HG03064 (cell line): ENCODE data around the gene SRD5A1.

Source experiments
- ATAC-seq: cut with Tn5 transposase; IDR thresholded peaks from one replicate; pipeline ENCODE4 v1.9.1; 2021; ENCODE audit warnings: low read depth; ENCODE audit not compliant: unreplicated experiment

SRD5A1 gene

DNA sequence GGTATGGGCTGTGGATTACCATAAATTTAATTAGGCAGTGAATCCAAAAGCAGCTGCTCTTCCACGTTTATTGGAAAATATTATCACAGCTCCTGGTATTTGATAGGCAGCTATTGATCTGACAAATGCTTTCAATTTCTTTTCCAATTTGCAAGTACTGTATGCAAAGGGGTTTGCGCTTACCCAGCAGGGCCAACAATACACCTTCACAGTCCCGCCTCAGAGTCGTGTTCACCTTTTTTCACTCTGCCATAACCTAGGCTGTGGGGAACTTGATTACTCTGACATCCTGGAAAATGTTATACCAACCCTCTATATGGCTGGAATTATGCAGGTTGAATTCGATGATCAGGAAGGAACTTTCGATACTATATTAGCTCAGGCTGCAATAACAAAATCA, 47.7 kb downstream of the SRD5A1 start:
- no peak for ATAC-seq

DNA sequence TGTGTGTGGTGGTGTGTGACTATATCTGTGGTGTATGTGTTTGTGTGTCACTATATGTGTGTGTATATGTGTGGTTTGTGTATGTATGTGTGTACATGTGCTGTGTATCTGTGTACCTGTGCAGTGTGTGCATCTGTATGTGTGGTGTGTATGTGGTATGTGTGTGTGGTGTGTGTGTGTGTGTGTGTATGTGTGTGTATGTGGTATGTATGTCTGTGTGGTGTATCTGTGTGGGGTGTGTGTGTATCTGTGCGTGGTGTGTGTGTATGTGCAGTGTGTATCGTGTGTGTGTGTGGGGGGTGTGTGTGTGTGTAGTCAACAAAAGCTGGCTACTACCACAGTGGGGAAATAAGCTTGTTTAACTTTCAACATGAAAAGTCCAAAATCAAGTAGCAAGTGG, 48.4 kb downstream of the SRD5A1 start:
- ATAC-seq: no peak

DNA sequence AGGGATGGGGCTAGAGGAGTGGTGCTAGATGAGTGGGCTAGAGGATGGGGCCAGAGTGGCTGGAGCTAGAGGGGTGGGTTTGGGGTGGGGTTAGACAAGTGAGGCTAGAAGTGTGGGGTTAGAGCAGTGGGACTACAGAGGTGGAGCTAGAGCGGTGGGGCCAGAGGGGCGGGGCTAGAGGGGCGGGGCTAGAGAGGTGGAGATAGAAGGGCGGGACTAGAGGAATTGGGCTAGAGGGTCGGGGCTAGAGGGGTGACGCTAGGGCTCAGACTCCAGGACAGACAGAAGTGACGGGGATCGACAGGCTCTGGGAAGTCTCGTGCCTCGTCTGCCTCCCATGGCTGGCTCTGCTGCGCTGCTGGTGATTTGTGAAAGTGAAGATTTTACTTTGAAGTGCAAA, 49.0 kb downstream of the SRD5A1 start:
- ATAC-seq: no peak

DNA sequence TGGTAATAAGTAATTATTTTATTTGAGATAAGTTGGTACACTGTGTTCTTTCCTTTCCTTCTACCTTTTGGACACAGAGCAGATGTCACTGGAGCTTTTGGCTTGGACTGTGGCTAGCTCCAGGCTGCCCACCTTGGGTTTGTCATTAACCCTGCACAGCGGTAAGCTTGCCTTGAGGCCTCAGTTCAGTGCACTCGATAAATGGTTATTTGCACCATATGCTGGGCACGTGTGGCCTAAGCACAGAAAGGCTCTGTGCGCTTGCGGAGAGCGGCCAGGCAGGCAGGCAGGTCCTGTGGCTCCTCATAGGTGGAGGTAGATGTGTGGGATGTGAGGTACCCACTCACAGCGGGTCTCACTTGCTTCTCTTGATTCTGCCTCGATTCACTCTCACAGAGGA, 50.0 kb downstream of the SRD5A1 start:
- no peak for ATAC-seq

DNA sequence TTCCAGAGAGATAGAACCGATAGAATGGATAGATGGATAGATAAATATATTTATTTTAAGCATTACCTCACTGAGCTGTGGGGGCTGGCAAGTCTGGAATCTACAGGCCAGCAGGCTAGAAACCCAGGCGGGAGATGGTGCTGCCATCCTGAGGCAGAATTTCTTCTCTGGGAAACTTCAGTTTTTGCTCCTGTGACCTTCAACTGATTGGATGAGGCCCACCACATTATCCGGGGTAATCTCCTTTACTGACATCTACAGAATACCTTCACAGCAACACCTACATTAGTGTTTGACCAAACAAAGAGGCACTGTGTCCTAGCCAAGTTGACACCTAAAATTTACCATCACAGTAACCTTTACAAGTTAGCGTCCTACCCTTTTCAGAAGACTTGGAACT, 50.8 kb downstream of the SRD5A1 start:
- no peak for ATAC-seq

DNA sequence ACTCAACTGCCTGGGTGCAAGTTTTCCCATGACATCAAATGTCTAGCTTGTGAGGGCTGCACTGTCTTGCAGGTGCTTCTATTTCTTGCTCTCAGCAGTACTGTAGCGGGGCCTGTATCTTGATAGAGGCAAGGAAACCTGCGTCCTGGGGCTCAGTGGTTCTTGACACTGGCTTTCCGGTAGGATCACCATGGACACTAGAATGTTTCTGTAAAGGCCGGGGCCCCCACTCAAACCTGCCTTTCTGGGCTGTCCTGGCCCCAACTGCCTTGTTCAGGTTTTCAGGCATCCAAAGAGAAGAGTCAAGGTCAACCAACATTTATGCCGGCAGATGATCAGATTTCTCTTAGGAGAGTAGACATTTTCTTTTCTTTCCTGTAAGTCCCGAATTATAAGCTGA, 53.3 kb downstream of the SRD5A1 start:
- ATAC-seq: no peak

DNA sequence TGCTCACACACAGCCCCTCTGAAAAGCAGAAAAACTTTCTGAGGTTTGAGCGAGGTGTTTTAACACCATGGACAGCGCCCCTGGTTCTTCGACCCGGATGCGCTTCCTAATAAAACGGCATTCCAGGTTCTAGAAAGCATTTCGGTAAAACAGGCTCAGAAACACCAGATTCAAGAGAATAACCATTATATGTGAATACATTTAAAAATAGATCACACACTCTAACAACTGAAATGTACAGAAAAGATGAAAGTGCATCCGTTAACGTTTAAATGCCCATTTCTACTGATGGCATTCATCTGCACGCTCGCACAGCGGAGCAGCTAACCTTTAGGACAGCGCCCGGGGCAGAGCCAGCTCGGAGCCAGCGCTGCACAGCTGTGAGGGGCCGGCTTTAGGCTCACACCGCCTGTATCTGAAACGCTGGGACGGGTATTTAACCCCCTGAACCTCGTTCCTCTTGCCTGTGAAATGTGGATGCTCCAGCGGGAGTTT, 53.7 kb downstream of the SRD5A1 start:
- ATAC-seq: no peak

DNA sequence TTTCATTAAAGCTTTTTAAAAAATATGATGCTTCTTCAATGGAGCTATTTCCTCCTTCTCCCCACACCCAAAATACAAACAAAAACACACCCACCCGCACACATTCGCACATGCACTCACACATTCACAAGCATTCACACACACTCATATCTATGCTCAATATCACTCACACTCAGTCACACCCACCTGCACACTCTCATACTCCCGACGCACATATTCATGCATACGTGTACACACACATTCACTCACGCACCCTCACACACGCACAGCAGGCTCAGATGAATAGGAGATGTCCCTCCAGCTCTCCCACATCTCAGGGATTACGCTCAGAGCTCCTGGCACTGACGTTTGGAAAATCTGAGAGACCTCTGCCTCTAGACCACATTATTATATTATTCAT, 54.3 kb downstream of the SRD5A1 start:
- no peak for ATAC-seq

DNA sequence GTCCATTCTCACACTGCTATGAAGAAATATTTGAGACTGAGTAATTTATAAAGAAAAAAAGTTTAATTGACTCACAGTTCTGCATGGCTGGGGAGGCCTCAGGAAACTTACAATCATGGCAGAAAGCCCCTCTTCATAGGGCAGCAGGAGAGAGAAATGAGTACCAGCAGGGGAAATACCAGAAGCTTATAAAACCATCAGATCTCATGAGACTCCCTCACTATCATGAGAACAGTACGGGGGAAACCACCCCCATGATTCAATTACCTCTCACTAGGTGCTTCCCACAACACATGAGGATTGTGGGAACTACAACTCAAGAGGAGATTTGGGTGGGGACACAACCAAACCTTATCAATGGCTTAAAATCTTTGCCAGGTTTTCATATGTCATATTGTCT, 59.7 kb downstream of the SRD5A1 start:
- no peak for ATAC-seq

DNA sequence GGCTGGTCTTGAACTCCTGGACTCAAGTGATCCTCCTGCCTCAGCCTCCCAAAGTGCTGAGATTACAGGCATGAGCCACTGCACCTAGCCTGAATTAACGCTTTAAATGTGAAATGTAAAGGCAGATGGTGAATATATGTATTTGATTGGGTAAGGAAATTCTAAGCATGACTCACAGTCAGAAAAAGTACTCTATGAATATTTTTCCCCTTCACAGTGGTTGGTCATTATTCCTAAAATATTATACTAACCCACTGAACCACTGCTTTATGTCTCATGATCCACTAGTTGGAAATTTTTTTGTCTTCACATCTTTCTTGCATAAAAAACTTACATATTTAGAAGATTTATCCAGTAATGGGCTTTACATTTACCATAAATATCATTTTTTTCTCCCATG, 65.5 kb downstream of the SRD5A1 start:
- no peak for ATAC-seq

DNA sequence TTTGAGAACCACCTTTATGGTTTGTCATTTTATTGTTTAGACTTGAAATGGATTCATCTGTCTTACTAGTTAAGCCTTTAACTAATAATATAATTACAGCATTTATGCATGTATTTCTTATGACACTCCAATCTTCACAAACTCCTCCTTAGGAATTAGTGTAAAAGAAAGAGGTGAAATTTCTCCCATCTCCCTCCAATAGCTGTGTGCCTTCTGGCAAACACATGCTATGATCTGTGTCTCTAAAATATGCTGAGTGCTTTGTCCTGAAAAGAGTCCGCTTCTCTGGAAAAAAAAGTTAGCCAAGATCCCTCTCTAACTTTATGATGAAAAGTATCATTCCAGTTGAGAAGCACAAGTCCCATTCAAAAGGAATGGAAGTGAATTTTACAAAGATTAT, 66.1 kb downstream of the SRD5A1 start:
- no peak for ATAC-seq

DNA sequence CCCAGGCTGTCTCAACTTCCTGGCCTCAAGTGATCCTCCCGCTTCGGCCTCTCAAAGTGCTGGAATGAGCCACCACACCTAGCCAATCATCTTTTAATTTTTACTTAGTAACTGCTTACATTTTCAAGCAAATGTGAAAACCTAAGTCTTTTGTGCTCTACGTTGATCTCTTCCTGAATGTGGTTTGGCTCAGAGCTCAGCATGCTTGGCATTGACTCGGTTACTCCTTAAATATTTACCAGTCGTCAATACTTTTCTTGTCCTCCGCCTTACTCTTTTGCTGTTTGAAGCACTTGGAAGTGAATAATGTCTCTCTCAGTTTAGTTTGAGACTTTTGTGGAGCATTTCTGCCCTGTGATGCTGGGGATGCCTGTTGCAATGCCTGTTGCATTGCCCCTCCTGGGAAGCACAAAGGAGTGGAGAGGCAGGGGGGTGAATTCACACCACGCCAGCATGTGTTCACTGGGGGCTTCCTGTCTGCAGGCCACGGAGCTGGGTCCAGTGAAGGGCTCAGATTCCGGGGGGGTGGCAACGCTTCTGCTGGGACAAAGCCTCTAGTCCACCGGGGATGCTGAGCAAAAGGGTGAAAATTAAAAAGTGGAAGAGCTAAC, 66.9 kb downstream of the SRD5A1 start:
- ATAC-seq: no peak

DNA sequence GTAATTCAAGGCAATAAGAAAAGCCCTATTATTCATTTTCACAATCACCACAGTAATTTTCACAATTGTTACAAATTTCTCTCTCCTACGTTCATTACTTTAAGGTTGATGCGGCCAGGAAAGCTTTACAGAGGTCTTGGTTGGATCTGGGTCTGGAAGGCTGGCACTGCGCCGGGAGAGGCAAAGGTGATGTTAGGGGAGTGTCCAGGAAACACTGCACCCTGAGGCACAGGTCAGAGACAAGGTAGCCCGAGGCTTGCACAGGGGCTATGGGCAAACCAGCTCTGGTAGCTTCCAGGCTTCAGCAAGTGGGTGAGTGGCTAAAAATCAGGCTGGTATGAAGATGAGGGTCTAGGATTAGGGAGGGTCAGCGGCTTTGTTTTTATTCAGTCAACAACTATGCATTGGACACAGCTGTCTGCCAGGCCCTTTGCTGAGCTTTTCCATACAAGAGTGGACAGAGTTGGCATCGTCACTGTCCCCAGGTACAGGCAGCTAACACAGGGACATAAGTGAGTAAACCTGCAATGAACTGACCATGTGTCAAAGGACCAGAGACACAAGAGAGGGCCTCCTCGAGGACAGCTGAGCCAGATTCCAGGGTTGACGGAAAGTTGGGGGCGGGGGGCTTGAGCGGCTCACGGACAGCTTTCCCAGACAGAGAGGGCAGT, 67.6 kb downstream of the SRD5A1 start:
- no peak for ATAC-seq

DNA sequence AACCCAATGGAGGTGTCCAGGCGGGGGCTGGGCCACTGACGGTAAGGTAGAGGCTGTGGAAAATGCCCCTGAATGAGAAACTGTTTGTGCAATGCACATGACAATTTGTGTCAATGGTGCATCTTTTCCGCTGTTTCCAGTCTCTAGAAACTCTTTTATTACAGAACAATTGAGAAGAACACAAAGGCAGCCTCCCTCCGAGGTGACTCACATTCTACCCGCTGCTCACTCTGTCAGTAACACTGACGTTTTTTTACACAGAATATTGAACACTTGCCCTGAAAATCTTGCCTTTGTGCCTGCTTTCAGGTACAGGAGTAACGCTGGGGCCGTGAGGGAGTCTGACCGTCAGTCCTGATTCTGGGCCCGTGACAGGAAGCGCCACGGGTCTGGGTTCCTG, 68.3 kb downstream of the SRD5A1 start:
- ATAC-seq: no peak

DNA sequence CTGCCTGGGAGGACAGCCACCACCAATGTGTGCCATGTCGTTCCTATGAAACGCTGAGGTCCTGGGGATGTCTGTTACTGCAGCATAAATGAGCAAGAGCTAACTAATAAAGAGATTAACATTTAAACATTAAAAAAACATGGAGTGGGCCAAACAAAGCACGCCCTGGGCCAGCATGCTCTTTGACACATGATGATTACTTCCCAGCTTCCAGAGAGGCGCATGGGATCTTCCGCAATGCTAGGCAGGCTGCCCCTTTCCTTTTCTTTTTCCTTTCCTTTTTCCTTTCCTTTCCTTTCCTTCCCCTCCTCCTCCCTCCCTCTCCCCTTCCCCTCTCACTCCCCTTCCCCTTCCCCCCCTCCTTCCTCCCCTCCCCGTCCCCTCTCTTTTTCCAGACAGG, 69.4 kb downstream of the SRD5A1 start:
- ATAC-seq: no peak

DNA sequence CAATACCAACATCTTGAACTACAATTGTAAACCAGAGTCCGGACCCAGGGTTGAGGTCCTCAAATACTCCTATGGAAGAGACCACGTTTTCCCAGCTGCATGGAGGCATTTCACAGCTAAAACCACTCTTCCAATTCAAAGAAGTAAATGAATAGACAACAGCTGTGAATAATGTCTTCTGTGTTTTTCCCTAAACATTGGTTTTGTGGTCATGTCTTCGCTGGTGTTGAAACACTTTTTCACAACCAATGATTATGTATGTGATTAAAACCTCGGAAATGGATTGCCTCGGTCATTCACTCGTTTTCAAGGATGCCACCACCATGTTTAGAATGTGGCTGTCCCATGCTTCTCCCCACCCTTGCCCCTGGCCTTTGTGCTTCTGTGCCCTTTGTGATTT, 70.6 kb downstream of the SRD5A1 start:
- no peak for ATAC-seq

DNA sequence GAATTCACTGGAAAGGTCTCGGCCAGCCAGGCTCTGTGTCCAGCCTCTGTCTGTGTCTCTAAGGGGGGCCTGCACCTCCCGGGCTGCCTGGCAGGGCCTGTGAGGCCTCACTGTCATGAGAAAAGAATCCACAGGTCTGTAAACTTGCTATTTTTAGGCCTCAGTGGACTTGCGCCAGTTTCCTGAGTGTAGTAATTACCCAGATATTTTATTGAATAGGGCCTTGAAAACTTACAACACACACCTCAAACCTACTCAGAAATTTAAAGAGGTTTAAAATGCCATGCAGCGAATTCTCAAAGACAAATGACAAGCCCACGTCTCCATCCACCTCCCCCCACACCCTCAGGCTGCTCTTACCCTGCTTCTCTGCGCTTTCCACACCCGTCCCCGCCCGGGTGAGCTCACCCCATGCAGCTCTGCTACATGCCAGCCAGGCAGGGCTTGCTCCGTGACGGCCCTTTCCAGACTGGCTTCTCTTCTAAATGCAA, 71.2 kb downstream of the SRD5A1 start:
- no peak for ATAC-seq

DNA sequence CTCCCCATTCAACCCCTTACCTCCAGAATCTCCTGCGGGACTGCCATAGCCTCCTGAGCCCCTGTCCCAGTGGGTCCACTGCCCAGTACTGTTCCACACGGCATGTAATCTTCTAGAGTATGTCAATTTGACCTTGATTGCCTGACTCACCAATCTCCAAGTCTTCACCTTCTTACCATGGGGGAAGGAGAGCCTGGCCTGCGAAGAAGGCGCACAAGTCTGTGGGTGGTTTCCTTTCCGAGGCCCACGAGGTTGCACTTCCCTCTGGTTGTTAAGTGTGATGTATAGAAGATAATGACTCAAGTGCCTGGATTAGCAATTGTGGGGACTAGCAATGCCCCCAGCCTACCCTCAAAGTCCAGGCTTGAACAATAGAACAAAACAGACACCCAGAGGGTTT, 71.8 kb downstream of the SRD5A1 start:
- no peak for ATAC-seq

DNA sequence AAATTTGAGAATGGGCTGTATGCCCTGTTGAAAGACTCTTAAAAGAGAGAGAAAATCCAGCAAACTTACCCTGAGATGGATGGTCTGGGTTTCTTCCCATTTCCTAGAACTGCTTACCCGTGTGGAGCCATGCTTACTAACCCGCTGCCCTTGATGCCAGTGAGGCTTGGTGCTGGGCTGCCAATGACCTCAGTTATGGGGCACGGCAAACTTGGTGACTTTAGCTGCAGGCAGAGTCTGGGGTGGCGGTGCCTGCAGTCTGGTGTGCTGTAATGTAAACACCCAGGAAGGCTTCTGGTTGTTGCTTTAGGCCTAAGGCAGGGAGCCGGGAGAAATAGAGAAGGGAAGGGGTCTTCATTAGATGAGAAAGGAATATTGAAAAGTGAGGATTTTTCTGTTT, 72.7 kb downstream of the SRD5A1 start:
- ATAC-seq: no peak

DNA sequence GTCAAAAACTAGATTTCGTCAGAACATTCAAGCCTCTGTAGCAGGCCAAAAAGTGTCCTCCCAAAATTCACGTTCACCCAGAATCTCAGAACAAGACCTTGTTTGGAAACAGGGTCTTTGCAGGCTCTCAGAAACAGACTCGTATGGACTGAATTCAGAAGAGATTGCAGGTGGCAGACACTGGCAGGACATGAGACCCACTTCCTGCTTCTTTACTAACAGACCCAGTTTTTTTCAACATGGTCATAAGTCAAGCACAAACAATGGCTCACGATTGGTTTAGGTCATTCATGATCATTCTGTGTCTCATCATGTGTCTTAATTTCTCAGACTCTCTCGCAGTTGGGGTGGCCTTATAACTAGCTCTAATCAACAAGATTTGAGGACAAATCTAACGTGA, 74.6 kb downstream of the SRD5A1 start:
- ATAC-seq: no peak

DNA sequence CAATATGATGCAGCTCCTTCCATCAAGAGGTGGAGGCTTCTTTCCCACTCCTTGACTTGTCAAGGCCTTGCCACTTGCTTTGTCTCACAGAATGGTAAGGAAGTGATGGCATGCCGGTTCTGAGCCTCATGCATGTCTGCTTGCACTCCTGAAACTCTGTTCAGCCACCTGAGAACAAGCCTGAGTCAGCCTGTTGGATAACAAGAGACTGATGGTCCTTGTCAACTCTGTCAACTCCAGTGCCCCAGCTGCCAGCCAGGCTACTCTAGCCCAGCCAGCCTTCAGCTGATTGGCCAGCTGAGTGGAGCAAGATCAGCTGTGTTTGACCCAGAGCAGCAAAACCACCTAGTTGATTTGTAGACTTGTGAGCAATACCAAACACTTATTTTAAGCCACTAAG, 75.6 kb downstream of the SRD5A1 start:
- ATAC-seq: no peak

DNA sequence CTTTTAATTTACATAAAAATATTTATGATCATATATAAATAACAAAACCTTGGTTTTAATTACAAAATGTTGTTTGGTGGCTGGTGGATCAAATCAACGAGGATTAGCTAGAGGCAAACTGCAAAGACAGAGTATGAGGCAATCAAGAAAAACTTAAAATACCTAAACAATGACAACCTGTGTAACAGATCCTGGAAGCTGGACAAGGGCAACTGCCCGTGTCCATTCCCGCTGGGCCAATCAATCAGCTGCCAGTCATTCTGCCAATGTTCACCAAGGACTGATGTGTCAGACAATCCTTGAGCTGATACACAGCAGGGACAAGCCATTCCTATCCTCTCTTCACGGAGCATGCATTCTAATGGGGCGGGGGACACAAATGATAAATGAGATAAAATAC, 76.8 kb downstream of the SRD5A1 start:
- ATAC-seq: no peak
